ENCODE results near the gene TM2D3.

DNA sequence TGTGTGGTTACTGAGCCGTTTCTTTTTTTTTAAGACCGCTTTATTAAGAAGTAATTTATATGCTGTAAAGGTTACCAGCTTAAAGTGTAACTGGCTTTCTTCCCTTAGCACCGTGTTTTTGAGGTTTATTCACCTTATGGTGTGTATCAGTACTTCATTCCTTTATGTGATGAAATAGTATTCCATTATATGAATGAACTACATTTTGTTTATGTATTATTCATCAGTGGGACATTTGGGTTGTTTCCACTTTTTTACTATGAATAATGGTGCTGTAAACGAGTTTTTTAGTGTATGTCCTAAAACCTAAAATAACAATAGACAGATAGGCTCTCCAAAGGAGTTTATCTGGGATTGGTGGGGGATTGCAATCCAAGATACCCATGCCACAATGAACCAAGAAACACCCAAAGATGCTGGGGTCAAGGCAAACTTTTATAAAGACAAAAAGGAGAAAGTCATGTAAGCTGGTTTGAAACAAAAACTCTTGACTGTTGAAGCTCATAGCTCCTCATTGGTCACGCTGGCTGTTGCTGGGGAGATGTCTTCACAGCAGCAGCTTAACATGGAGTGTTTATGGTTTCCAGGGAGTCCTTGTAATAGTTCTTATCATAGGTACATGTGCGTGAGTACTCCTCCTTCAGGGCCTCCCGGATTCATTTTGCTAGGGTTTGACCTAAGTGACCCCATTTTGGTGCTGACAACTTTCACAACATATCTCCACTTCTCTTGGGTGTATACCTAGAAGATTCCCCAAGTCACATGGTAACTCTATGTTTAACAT, 16.0 kb downstream of the TM2D3 start:
- no peak for TF ChIP-seq EZH2 (IDR thresholded peaks at IDR 0.05; ENCODE audit: borderline replicate concordance, control insufficient read depth, low read depth, low read length)
- TF ChIP-seq, protein P1, sequence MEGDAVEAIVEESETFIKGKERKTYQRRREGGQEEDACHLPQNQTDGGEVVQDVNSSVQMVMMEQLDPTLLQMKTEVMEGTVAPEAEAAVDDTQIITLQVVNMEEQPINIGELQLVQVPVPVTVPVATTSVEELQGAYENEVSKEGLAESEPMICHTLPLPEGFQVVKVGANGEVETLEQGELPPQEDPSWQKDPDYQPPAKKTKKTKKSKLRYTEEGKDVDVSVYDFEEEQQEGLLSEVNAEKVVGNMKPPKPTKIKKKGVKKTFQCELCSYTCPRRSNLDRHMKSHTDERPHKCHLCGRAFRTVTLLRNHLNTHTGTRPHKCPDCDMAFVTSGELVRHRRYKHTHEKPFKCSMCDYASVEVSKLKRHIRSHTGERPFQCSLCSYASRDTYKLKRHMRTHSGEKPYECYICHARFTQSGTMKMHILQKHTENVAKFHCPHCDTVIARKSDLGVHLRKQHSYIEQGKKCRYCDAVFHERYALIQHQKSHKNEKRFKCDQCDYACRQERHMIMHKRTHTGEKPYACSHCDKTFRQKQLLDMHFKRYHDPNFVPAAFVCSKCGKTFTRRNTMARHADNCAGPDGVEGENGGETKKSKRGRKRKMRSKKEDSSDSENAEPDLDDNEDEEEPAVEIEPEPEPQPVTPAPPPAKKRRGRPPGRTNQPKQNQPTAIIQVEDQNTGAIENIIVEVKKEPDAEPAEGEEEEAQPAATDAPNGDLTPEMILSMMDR (IDR thresholded peaks at IDR 0.05 in 2 of 3, conservative IDR thresholded peaks at IDR 0.05 in 1 of 3; ENCODE audit: control insufficient read depth in 2 of 3, extremely low read depth in 1 of 3, insufficient read depth in 1 of 3, low read depth in 3 of 3, low read length in 3 of 3), result no peak
- no peak for TF ChIP-seq CEBPB (IDR thresholded peaks at IDR 0.05; ENCODE audit: borderline replicate concordance in 1 of 2, low read depth in 2 of 2, low read length in 2 of 2)
- TF ChIP-seq, protein P2, sequence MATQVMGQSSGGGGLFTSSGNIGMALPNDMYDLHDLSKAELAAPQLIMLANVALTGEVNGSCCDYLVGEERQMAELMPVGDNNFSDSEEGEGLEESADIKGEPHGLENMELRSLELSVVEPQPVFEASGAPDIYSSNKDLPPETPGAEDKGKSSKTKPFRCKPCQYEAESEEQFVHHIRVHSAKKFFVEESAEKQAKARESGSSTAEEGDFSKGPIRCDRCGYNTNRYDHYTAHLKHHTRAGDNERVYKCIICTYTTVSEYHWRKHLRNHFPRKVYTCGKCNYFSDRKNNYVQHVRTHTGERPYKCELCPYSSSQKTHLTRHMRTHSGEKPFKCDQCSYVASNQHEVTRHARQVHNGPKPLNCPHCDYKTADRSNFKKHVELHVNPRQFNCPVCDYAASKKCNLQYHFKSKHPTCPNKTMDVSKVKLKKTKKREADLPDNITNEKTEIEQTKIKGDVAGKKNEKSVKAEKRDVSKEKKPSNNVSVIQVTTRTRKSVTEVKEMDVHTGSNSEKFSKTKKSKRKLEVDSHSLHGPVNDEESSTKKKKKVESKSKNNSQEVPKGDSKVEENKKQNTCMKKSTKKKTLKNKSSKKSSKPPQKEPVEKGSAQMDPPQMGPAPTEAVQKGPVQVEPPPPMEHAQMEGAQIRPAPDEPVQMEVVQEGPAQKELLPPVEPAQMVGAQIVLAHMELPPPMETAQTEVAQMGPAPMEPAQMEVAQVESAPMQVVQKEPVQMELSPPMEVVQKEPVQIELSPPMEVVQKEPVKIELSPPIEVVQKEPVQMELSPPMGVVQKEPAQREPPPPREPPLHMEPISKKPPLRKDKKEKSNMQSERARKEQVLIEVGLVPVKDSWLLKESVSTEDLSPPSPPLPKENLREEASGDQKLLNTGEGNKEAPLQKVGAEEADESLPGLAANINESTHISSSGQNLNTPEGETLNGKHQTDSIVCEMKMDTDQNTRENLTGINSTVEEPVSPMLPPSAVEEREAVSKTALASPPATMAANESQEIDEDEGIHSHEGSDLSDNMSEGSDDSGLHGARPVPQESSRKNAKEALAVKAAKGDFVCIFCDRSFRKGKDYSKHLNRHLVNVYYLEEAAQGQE (IDR thresholded peaks at IDR 0.05; ENCODE audit: low read depth, low read length), result no peak
- TF ChIP-seq, protein P3, sequence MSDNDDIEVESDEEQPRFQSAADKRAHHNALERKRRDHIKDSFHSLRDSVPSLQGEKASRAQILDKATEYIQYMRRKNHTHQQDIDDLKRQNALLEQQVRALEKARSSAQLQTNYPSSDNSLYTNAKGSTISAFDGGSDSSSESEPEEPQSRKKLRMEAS (IDR thresholded peaks at IDR 0.05; ENCODE audit: low read depth, low read length), result no peak
